Sigmoid colon (tissue), 3 donors: ENCODE measurements around the gene MGARP.
"Not testable (repeated sequence)": the region's sequence is repeated elsewhere in the genome, so short reads cannot be mapped to it uniquely, and the experiment has no call there.

Experiments
- CTCF ChIP-seq, 4 experiments: fragments of 450-650 bp in 3 of 4; fragments of 200-600 bp in 1 of 4; IDR thresholded peaks; one replicate each; pipeline ENCODE4 v1.5.1; 2016 to 2019; ENCODE audit warnings: antibody characterized with exemption in 4 of 4, mild to moderate bottlenecking in 3 of 4, moderate library complexity in 2 of 4
- POLR2A ChIP-seq, 2 donors: fragments of 450-650 bp; IDR thresholded peaks; one replicate each; pipeline ENCODE4 v1.6.1; 2016; ENCODE audit warnings: antibody characterized with exemption in 2 of 2, mild to moderate bottlenecking in 2 of 2, moderate library complexity in 2 of 2

GRCh38 chr4:139322070-139322469, 42.0 kb upstream of the MGARP start:
- TF ChIP-seq CTCF, POLR2A (IDR thresholded peaks at IDR 0.05): not testable (repeated sequence)
